ENCODE measurements around the gene LRRC66. TPM values are rescaled to one million over a fixed set of nuclear protein-coding genes. Genes with fewer than 3 reads are reported as not detected.

The LRRC66 gene
- total and polyA plus RNA-seq, 2 of the 13 experiments (the other 11 are each of a cell fraction or from before 2014, with no cell fraction given): not detected

DNA sequence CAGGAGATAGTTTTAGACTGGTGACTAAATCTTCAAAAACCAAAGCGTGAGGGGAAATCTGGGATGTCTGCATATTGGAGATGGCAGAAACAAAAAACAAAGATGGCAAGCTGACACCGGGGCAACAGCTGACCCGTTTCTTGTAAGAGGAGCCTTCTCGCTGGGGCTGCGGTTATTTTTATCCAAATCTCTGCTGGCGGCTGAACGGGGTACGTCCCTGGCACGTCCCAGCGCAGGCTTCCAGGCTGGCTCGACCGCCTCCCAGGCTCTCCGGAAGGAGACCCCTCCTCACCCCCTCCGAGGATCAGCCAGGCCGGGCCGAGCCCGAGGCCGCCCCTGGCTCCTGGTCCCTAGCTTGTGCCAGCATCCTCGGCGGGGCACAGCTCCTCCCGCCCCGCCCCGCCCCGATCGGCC lies 17.5 kb upstream of the LRRC66 start:
- WGBS (ENCODE audit: low lambda C conversion rate): 6% methylated on average over 13 of the region's 25 CpGs
- H3K9ac ChIP-seq (ENCODE audit: insufficient read depth, low read depth, low read length): peak overlapping the region; percentile 67
- no peaks in the 10 kb centered on the region for H3K79me2 ChIP-seq (ENCODE audit: insufficient read depth, low read length)
- H3K27me3 ChIP-seq (ENCODE audit: control insufficient read depth in 1 of 2, insufficient read depth in 2 of 2, low read length in 2 of 2): no peaks in the 10 kb centered on the region; a peak in 1 of 5 replicates
- peak; percentile 62 for ATAC-seq
- H2AFZ ChIP-seq (ENCODE audit: low read length): peak overlapping the region; percentile 62
- ChIA-PET POLR2A (interaction anchor here (1.2 kb wide), 2 partner anchors 15 to 195 kb away, joined by 5 to 11 read pairs; partner anchors contain the start of gene DCUN1D4), CTCF (ENCODE audit: low intra/inter-chr PET ratio, low total read pairs) (no interaction called here)
- H4K20me1 ChIP-seq (ENCODE audit: insufficient read depth, low read length): no peaks in the 10 kb centered on the region
- H3K4me1 ChIP-seq (ENCODE audit: insufficient read depth, low read length): peaks cover 30% of the 10 kb centered on the region
- BruUV-seq (replicated peaks): no TSS peak
- H3K9me3 ChIP-seq (ENCODE audit: low read length): no peaks in the 10 kb centered on the region
- TF ChIP-seq TBX3 (IDR thresholded peaks at IDR 0.05; ENCODE audit: borderline replicate concordance) (no peak), ZNF772 (CRISPR knock-in tag; IDR thresholded peaks at IDR 0.05) (no peak), BATF2 (CRISPR knock-in tag; IDR thresholded peaks at IDR 0.05) (no peak), ZBTB7A (CRISPR knock-in tag; IDR thresholded peaks at IDR 0.05) (0 out of 2 replicates have a peak, but pooled peaks have one; percentile 23), GABPB1 (CRISPR knock-in tag; IDR thresholded peaks at IDR 0.05) (peak; percentile 48; the same call in 1 of the 2 replicates), PRDM10 (CRISPR knock-in tag; IDR thresholded peaks at IDR 0.05; ENCODE audit: low read depth) (no peak), AHDC1 (CRISPR knock-in tag; IDR thresholded peaks at IDR 0.05; ENCODE audit: borderline replicate concordance) (no peak), ZNF317 (CRISPR knock-in tag; IDR thresholded peaks at IDR 0.05) (no peak), SUZ12 (IDR thresholded peaks at IDR 0.05; ENCODE audit: low read depth, low read length) (no peak), ZNF484 (CRISPR knock-in tag; IDR thresholded peaks at IDR 0.05; ENCODE audit: borderline replicate concordance, low read depth) (no peak), TEAD3 (CRISPR knock-in tag; optimal IDR thresholded peaks at IDR 0.05; ENCODE audit: borderline replicate concordance) (no peak), PHF8 (CRISPR knock-in tag; IDR thresholded peaks at IDR 0.05) (peak; percentile 8)
- TF ChIP-seq, protein P1, sequence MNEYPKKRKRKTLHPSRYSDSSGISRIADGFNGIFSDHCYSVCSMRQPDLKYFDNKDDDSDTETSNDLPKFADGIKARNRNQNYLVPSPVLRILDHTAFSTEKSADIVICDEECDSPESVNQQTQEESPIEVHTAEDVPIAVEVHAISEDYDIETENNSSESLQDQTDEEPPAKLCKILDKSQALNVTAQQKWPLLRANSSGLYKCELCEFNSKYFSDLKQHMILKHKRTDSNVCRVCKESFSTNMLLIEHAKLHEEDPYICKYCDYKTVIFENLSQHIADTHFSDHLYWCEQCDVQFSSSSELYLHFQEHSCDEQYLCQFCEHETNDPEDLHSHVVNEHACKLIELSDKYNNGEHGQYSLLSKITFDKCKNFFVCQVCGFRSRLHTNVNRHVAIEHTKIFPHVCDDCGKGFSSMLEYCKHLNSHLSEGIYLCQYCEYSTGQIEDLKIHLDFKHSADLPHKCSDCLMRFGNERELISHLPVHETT (CRISPR knock-in tag; conservative IDR thresholded peaks at IDR 0.05): no peak
- in situ Hi-C loops (cut with HindIII; ENCODE audit: extremely low pct_ligation_motif_present, low pct_unique_long_range_greater_than_20kb): no loop called here
- H3K36me3 ChIP-seq (replicated peaks in 1 of 2; ENCODE audit: control insufficient read depth in 1 of 2, insufficient read depth in 2 of 2, low read length in 2 of 2): no peaks in the 10 kb centered on the region
- FAIRE-seq: no peak
- intact Hi-C loops (cut with micrococcal nuclease; ENCODE audit: unreplicated experiment): no loop called here
- H3K4me3 ChIP-seq (replicated peaks in 1 of 3; ENCODE audit: insufficient read depth in 1 of 3, low read depth in 2 of 3, low read length in 3 of 3): peak overlapping the region; percentile 77 to 87 (median 81)
- no peak for DNase-seq (ENCODE audit: low spot score)
- no peak overlapping the region for H3K27ac ChIP-seq (ENCODE audit: extremely low read length, insufficient read depth, low read length)
- H3K4me2 ChIP-seq (ENCODE audit: low read depth, low read length): peak overlapping the region; percentile 84

Measured in HepG2 (cell line).